Amniotic stem cell (primary cell): ENCODE data around the gene TARS2.

ENCODE experiments used
- DNase-seq: peaks from one replicate; lab custom pipeline; 2025; lab: John Stamatoyannopoulos, UW

TARS2 gene

DNA sequence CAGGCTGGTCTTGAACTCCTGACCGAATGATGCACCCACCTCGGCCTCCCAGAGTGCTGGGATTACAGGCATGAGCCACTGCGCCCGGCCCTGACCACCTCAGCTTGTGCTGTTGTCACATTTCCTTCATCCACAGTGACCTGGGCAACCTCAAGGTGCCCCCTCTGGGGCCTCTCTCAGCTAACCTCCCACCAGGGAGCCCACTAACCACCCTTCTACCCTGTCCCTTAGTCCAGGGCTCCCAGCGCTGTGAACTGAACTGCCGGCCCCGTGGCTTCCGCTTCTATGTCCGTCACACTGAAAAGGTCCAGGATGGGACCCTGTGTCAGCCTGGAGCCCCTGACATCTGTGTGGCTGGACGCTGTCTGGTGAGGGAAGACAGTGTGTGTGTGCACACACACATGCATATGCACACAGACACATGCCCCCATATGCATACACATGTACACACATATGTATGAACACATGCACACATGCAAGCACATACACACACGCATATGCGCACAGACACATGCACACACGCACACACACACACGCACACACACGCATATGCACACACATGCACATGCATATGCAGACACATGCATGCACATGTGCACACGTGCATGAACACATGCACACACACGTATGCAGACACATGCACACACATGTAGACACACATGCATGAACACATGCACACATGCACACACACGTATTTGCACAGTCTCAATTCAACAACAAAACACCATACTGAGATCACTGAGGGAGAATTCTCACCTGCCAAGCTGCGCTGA lies 68.2 kb downstream of the TARS2 start:
- DNase-seq: no peak

DNA sequence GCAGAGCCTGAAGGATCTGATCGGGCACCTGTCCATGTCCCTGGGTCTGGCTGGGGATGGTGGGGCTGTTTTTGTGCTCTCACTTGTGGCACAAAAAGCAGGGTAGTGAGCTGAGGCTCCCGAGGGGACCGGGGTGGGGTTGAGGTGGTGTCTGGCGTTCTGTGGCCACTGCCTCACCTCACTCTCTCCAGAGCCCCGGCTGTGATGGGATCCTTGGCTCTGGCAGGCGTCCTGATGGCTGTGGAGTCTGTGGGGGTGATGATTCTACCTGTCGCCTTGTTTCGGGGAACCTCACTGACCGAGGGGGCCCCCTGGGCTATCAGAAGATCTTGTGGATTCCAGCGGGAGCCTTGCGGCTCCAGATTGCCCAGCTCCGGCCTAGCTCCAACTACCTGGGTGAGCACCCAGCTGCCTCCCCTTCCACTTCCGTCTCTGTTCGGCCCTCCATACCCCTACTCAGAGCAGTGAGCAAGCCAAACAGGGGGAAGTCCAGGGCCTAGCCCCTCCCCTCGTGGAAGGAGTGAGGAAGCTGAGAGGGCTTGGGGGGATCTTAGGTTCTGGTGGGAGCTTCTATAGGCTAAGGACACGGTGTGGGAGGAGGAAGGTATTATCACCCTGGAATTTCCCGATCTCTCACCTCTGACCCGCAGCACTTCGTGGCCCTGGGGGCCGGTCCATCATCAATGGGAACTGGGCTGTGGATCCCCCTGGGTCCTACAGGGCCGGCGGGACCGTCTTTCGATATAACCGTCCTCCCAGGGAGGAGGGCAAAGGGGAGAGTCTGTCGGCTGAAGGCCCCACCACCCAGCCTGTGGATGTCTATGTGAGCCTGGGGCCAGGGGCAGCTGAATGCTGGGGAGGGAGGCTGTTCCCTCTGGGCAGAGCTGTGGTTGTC lies 69.0 kb downstream of the TARS2 start:
- DNase-seq: no peak

GRCh38 chr1:150557065-150557600 lies 69.9 kb downstream of the TARS2 start:
- DNase-seq: no peak
